ENCODE data around the gene RNF213.

GRCh38 chr17:80223838-80224497, 36.7 kb upstream of the RNF213 start:
- TF ChIP-seq CTCF (IDR thresholded peaks at IDR 0.05; ENCODE audit: low read length) = no peak
- no peak for TF ChIP-seq EZH2 (IDR thresholded peaks at IDR 0.05; ENCODE audit: borderline replicate concordance, low read length)
